HG03460 (cell line): ENCODE data around the gene TMX3.
A peak's percentile ranks its signal among the peaks of the same experiment; 100 is the strongest.

Source experiments
- ATAC-seq: cut with Tn5 transposase; IDR thresholded peaks from one replicate; pipeline ENCODE4 v1.9.1; 2021; ENCODE audit not compliant: unreplicated experiment

The TMX3 gene

DNA sequence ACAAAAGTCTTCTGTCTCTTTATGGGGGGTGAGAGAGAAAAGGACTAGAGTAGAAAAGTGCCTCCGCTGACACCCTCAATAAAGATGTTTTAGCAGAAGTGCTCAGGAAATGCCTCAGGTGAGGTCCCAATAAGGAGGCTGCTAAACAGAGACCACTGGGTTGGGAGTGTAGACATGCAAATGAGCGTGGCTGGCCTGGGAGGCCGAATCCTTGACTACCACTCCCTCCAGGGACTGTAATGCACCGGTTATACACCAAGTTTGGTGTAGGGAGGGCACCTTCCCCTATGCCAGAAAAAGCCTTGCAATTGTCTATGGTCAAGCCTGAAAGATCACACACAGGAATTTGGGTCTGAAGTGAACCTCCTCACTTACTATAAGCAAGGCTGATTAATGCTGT lies 1.8 kb downstream of the TMX3 start:
- no peak for ATAC-seq

DNA sequence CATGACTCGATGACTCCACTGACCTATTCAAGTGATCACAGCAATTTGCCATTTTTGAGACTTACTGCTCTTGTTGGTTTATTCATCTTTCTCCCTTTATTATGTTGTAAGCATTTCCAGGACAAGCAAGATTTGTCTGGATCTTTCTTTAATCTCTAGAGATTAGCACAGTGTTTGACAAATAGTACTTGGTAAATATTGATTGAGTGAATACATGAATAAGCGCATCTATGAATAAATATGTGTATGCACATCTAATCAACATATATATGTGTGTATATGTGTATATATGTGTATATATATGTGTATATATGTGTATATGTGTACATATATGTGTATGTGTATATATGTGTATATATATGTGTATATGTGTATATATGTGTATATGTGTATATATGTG lies 7.3 kb downstream of the TMX3 start:
- no peak for ATAC-seq

DNA sequence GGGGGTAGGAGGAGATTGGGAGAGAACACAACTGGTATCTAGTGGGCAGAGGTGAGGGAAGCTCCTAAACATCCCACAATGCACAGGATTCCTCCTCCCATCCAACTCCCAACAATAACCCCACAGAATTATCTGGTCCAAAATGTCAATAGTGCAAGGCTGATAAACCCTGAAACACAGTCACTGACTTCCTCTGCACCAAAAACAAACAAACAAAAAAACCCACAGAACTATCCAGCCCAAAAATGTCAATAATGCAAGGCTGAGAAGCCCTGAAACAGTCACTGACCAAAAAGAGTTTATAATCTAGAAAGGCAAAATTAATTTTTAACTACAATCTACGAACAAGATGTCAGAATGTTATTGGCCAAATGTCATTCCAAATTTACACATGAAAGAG lies 9.8 kb downstream of the TMX3 start:
- ATAC-seq, result no peak

DNA sequence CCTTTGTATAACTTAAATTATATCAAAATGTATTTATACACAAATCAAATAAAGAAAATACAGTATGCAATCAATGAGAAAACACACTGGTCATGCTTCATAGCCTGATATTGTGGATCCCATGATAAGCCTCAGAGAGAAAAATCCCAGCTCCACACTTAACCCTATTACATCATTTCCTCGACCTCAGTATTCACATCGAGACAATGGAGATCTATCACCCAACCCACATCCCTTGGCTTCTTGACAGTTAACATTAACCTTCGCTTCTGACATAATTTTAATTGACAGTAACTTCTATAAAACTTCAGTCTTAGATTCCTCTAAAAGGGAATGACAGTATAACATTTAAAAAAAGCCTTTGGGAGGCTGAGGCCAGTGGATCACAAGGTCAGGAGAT lies 11.6 kb downstream of the TMX3 start:
- no peak for ATAC-seq

DNA sequence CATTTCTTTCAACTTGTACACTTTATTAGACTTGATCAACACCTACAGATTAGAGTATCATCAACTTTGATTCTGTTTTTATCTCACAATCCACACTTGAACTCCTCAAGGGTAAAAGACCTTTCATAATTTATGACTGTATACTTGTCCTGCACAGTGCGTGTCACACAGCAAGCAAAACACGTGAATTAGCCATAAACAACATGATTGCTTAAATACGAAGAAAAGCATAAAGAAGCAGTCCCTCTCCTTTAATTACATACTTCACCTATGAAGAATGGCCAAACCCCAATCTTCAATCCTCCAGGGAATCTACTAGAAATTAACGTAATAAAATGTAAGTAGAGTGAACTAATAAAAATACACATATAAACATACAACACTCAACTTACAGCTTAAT lies 13.6 kb downstream of the TMX3 start:
- no peak for ATAC-seq

DNA sequence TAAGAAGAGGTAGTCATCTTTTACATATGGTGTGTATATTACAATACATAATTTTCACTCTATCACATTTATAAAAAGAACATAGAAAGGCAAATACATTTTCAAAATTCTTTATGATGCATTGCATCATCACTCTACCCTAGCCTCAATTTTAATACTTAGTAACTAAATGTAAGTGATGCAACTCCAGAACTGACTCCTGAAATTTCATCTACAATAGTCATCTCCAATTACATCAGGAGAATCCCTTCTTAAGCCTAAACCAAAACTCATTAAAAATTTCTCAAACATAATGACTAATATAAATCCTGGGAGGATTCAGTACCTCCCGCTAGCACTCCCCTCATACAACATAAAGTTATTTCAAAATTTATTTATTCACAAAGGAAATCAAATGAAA lies 15.9 kb downstream of the TMX3 start:
- no peak for ATAC-seq

DNA sequence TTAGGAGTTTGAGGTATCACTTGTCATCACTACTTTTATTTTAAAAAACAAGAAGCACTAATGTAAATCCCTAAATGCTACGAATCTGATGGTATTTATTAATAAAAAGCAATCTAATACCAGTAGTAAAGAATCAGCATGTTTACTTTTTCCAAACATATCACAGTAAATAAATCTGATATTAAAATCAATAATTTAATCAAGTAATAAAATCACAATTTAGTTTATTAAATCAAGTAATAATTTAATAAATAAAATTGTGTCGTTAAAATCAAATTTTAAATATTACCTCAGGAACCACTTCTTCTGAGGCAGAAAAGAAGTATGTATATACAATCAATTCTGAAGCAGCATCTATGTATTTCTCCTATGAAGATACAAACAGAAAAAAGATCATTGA lies 18.0 kb downstream of the TMX3 start:
- ATAC-seq, result no peak

DNA sequence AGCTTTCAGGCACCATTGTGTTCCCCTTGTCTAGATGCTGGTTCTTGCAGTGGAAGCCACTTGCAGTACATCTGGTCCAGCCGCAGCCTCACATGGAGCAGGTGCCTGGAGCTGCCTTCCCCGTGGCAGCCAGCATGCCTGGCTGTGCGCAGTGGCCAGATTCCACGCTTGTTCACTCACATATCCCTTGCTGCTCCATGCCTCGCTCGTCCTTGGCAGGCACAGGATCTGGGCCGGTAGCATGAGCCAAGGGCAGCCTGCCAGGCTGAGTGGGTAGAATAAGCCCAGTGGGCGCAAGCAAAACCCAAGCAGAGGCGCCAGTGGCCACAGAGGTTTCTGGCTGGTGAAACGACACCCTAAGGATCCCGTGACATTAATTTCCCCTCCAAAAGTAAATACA lies 20.6 kb downstream of the TMX3 start:
- no peak for ATAC-seq

DNA sequence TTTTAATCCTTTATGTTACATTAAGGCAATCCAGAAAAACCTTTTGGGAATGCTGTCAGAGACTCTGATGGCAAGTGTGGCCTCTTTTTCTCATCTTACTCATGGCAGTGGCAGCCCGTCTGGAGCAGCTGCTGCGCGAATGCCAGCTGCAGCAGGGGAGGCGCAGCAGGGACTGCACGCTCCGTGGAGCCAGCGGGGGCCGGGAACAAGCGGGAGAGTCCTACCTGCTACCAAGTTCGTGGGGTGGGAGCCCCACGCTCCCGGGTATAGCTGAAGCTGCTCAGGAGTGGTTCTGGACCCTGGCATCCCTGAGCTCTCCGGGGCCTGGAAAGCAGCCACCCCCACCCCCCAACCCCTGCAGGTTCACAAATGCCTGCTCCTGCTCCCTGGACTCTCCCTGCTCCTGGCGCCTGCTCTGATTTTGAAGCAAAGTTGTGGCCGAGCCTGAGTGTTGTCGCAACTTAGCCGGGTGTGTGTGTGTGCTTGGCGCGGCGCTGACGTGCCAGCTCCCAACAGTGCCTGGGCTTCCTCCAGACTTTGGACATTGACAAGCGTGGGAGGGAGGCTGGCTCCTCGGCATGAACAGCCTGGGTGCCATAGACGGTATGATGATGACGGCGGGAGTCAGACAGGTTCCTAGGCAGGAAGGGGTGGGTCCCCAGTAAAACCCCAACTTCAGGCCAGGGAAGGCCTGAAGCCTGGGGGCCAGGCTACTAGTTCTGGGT lies 21.7 kb downstream of the TMX3 start:
- ATAC-seq, result no peak

DNA sequence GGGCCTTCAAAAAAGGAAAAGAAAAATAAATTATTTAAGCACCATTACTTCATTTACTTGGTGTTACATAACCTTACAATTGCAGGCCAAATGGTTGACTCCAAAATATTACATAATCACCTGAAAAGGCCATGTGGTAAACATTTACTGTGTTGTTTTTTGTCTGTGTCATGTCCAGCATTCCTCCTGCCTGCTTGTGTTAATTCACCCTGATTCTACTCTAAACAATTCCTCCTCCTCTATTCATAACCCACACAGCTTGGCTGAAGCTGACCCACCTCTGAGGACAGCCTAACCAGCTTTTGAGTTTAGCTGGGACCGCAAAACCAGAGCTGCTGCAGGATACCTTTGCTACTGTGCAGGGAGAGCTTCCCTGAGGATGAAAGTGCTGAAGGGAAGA lies 35.4 kb downstream of the TMX3 start:
- ATAC-seq, result no peak

DNA sequence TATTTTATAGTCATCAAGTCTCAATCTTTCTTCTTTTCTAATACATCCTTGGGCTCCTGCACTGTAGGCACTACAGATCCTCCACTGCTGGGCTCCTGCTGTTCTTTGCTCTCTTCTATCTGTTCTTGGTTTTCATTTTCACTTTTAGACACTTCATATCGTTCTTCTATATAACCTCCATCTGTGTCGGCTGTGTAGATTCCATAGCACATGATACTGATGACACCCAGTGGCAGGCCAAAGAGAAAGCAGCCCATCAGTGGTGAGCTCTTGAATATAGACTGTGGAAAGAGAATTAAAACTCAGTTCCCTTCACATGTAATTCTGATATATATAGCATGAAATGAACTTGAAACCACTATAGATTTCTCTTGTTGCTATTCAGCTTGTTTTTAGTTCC lies 38.0 kb downstream of the TMX3 start:
- peak; percentile 78 for ATAC-seq

DNA sequence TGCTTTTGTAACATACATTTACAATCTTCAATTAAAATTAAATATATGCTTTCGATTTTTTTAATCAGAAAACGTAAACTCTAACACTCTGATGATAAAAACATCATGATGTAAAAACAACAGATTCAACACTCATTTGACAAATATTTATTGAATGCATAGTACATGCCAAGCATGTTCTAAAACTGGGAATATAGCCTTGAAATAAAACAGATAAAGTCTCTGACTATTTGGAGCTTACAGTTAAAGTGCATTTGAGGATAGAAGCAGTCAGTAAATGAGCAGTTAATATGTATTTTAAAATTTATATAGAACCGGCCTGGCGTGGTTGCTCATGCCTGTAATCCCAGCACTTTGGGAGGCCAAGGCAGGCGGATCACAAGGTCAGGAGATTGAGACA lies 47.8 kb downstream of the TMX3 start:
- ATAC-seq, result no peak

DNA sequence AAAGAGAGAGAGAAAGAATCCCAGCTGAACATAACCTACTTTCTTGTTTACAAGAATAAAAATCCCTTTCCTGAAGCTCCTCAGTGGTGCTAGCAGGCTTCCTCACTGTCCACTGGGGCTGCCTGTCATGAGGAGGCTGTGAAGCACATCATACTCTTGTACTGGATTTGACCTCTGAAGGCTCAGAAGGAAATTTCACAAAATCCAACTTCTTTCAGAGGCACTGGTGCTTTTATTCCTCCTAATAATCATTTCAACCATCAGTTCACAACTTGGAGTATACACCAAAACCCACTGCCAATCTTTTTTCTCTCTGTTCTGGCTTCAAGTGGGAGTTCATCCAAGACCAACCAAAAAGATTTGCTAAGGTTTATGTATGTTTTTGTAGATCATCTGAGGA lies 48.5 kb downstream of the TMX3 start:
- no peak for ATAC-seq

DNA sequence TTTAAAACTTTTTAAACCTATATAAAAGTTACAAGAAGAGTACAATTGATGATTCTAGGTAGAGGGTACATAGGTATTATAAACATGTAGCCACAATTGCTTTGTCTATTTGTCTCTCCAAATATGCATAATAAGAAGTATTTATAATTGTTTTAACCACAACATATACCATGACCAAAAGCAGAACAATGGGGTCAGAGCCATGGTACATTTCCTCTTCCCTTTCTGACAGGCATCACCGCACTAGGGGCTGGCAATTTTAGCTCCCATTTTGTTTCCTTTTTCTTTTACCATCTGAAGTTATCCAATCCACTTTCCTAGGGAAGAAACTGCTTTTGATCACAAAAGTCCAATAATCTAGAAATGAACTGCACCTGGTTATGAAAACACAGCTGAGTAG lies 49.3 kb downstream of the TMX3 start:
- no peak for ATAC-seq

DNA sequence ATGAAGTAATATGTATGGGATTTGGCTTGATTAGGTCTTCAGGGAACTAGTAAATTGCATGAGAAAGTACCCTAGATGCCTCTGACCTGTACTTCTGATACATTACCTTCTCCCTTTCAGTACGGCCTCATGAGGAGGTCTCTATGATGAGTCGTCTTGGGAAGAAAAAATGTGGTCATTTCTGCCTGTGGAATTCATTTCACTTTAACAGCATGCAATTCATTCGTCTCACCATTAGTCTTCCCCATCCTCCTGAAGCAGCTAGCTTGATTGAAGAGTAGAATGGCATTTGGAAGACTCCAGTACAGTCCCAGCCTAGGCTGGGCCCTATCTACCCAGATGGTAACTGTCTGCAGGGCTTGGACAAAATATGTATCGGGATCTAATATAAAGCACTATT lies 52.2 kb downstream of the TMX3 start:
- no peak for ATAC-seq

DNA sequence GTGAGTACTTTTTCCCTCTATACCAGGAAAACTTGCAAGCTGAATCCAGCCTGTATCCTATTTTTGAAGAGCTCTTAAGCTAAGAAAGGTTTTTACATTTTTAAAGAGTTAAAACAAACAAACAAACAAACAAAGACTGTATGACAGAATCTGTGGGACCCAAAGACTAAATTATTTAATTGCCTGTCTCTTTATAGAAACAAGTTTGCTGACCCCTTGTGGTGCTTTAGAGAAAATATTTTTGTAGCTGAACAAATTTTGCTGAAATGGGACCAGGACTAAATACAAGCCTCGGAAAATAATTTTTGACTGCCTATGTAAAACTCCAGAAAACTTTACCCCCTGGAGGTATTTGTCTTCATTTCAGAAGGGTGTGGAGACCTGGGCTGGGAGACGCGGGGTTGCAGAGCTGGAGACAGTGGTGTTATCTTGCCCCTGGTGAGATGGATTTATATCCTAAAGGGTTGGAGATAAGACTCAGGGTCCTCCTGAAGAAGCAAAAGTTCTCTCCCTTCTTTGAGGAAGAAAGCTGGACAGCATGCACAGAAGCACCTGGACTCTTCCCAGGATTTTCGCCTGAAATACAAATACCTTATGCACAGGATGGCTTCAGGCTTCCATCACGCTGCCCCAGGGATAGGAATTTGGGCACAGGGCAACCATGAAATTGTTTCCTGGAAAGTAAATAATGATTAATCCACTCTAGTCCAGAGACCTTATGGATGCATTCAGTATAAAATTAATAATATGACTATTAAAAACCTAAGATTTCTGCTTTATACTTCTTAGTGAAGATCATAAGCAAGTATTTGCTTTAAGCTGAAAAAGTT lies 54.3 kb downstream of the TMX3 start:
- no peak for ATAC-seq

DNA sequence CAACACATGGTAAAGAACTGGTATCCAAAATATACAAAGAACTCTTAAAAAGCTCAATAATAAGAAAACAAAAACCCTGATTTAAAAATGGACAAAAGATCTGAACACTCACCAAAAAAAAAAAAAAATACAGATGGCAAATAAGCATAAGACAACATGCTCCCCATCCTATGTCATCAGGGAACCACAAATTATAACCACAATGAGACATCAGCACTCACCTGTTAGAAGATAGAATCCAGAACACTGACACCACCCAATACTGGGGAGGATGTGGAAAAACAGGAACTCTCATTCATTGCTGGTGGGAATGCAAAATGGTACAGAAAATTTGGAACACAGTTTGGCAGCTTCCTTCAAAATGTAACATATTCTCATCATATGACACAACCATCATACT lies 66.7 kb downstream of the TMX3 start:
- no peak for ATAC-seq

DNA sequence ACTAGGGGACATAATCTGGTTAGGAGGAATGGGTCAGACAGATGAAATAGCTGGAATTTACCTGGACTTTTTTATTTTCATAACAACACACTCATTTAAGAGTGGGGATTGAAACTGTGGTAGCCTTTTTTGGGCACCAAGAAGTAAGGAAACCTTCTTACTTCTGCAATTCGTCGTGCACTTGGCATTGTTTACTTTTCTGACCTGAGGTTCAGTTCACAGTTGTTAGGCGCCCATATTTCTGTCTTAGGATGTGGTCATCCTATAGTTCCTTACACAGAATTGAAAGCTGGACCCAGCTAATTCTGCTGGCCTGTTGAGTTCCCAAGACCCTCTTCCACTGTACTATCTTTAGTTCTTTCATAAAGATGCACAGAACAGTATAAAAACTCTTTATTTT lies 72.9 kb downstream of the TMX3 start:
- ATAC-seq, result no peak

DNA sequence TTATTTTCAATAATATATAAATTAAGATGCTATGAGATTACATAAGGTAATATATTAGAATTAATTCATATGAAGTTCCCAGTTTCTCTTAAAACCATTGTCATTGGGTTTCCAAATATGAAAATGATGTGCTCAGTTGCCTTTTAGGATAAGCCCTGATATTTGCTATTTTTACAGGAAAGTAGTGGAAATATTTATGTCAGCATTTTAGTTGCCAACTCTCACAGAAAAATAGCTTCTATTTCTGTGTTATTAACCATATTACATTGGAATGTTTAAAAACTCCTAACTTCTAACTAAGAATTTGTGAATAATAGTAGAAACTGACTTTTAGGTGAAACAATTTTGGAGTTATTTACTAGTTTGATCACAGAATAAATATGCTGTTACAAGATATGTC lies 74.0 kb downstream of the TMX3 start:
- ATAC-seq, result no peak

DNA sequence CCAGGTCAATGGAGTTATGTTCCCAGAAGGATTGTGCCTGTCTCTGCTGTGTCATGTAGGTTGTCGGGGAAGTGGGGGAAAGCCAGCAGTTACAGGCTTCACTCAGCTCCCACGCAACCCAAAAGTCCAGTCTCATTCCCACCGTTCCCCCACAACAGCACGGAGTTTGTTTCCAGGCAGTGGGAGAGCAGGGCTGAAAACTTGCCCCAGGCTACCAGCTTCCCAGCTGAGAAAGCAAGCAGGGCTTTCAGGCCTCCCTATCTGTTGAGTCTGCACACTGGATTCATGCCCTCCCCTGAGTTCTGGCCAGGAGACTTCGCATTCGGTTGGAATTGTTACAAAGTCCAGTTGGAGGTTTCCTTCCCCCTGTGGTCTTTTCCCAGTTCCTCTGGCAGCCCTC lies 76.3 kb downstream of the TMX3 start:
- ATAC-seq, result no peak

DNA sequence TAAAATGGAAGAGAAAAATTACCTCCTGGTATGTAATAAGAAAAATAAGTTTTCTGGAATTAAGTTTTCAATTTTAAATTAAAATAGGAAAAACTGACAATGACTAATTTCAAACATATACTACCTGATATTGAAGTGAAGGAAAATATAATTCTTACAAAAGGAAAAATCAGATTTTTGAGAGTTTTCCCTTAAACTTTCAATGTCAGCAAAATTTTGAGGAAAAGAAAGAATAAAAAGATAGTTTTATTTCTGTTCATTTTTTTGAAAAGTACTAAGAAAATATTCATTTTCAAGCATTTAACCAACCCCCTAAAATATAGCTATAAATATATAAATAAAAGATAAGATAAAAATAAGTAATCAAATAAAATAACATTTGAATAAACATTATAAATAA lies 87.1 kb downstream of the TMX3 start:
- ATAC-seq, result no peak
